OCI-LY7 (cell line): Measurements from ENCODE around the gene AOPEP. TPM values are rescaled to one million over a fixed set of nuclear protein-coding genes. Genes with fewer than 3 reads are reported as not detected.
"Not testable (repeated sequence)": the region's sequence is repeated elsewhere in the genome, so short reads cannot be mapped to it uniquely, and the experiment has no call there.

Experiments
- BruUV-seq: library from RNA; stranded (reverse); fragments of 400-500 nt; replicated peaks from 2 replicates; lab custom pipeline; 2021; lab: Mats Ljungman, UMichigan
- CTCF ChIA-PET: fragments of 300-600 bp; sonication (Branson Sonifier 250); formaldehyde crosslinking; loops from one replicate; lab custom pipeline; 2022; ENCODE audit warnings: antibody characterized with exemption; ENCODE audit not compliant: unreplicated experiment; lab: Charles Lee
- POLR2A ChIA-PET: fragments of 300-600 bp; sonication (Branson Sonifier 250); formaldehyde crosslinking; loops from one replicate; lab custom pipeline; 2022; ENCODE audit warnings: antibody characterized with exemption; lab: Charles Lee
- DNase-seq: peaks from one replicate; pipeline ENCODE4 v3.0.0-alpha.2; 2015; ENCODE audit warnings: low spot score
- H2AFZ ChIP-seq: fragments of 200-600 bp; sonication (generic), shearing (Covaris generic); 2 replicates; pipeline ENCODE4 v1.6.1; 2014; ENCODE audit warnings: mild to moderate bottlenecking, antibody characterized with exemption, low read length, moderate library complexity
- H3K27ac ChIP-seq: fragments of 200-600 bp; sonication (generic); 2 replicates; pipeline ENCODE4 v1.5.1; 2014; ENCODE audit warnings: mixed run types, low read depth, mild to moderate bottlenecking, moderate library complexity, low read length, inconsistent platforms; ENCODE audit not compliant: poor library complexity, severe bottlenecking
- H3K36me3 ChIP-seq: fragments of 200-600 bp; sonication (generic); 2 replicates; pipeline ENCODE4 v1.6.1; 2014; ENCODE audit warnings: mild to moderate bottlenecking, antibody characterized with exemption, low read length, moderate library complexity, mixed read lengths; ENCODE audit not compliant: insufficient read depth
- H3K4me1 ChIP-seq: fragments of 200-600 bp; sonication (generic); 2 replicates; pipeline ENCODE4 v1.5.1; 2014; ENCODE audit warnings: mild to moderate bottlenecking, low read length; ENCODE audit not compliant: insufficient read depth, poor library complexity, severe bottlenecking
- H3K4me2 ChIP-seq: fragments of 200-600 bp; sonication (generic); 2 replicates; pipeline ENCODE4 v1.6.1; 2014; ENCODE audit warnings: mild to moderate bottlenecking, low read length
- H3K4me3 ChIP-seq: fragments of 200-600 bp; sonication (generic); 2 replicates; pipeline ENCODE4 v1.5.1; 2014; ENCODE audit warnings: mild to moderate bottlenecking, low read depth, low read length; ENCODE audit not compliant: poor library complexity, severe bottlenecking
- H3K79me2 ChIP-seq: fragments of 200-600 bp; sonication (generic); 2 replicates; pipeline ENCODE4 v1.6.1; 2016; ENCODE audit warnings: low read depth, mild to moderate bottlenecking, low read length, moderate library complexity, mixed read lengths; ENCODE audit not compliant: insufficient read depth
- H3K9me2 ChIP-seq: fragments of 200-600 bp; sonication (generic); 2 replicates; pipeline ENCODE4 v1.6.1; 2016; ENCODE audit warnings: mild to moderate bottlenecking, low read length, mixed read lengths; ENCODE audit not compliant: insufficient read depth
- H3K9me3 ChIP-seq: fragments of 200-600 bp; sonication (generic); 2 replicates; pipeline ENCODE4 v1.6.1; 2014; ENCODE audit warnings: mild to moderate bottlenecking, mixed run types, low read length, mixed read lengths
- H4K20me1 ChIP-seq: fragments of 200-600 bp; sonication (generic); 2 replicates; pipeline ENCODE4 v1.6.1; 2014; ENCODE audit warnings: mild to moderate bottlenecking, antibody characterized with exemption, low read length, moderate library complexity, mixed read lengths; ENCODE audit not compliant: insufficient read depth
- CTCF ChIP-seq: fragments of 200-600 bp; sonication (generic); conservative IDR thresholded peaks from 2 replicates; pipeline ENCODE4 v1.5.1; 2014; ENCODE audit warnings: mild to moderate bottlenecking, antibody characterized with exemption, low read length, moderate library complexity, mixed read lengths
- EZH2phosphoT487 ChIP-seq: fragments of 200-600 bp; sonication (generic); IDR thresholded peaks from 2 replicates; pipeline ENCODE4 v1.6.1; 2018; ENCODE audit warnings: low read depth, borderline replicate concordance, mild to moderate bottlenecking, mixed run types, antibody characterized with exemption, low read length, moderate library complexity, mixed read lengths
- intact Hi-C: fragments of 100-400 bp; cut with micrococcal nuclease; formaldehyde crosslinking; loops from one replicate; pipeline ENCODE4 v1.10.0; 2022; ENCODE audit not compliant: unreplicated experiment
- total RNA-seq, 2 experiments: library from RNA; depleted of rRNA in 1 of 2; stranded (reverse); fragments of >200 nt in 1 of 2; shearing (Covaris generic) in 1 of 2; gene quantifications; 2 replicates each; pipeline ENCODE4 v1.2.3, GENCODE V29; 2014 to 2022

Gene AOPEP
- total RNA-seq, 2 experiments from 2014 or later: 17.3 to 24.3 TPM

DNA sequence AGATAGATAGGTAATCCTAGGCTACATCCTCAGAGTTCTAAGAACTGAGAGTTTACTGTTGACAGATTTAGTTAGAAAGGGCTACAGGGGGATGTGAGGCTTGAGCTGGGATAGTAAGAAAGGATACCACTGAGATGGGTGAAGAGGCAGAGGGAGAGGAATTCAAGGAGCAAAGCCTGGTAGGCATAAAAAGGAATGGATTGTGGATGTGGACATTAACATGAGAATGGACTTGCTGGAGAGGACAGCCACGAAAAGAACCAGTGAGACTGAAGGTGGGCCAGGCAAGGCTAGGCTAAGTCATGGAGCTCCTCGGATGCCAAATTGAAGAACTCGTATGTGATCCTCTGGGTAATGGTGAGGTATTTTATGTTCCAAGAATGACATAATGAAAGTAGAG, 211.9 kb downstream of the AOPEP start:
- POLR2A ChIA-PET: no interaction called here
- no peaks in the 10 kb centered on the region for H3K4me1 ChIP-seq
- TF ChIP-seq EZH2phosphoT487 (no peak), CTCF (no peak)
- H3K9me2 ChIP-seq: no peaks in the 10 kb centered on the region
- H4K20me1 ChIP-seq: no peaks in the 10 kb centered on the region
- no peak for DNase-seq
- no peaks in the 10 kb centered on the region for H3K79me2 ChIP-seq
- H2AFZ ChIP-seq: no peak overlapping the region
- CTCF ChIA-PET: no interaction called here
- H3K36me3 ChIP-seq: no peaks in the 10 kb centered on the region
- no peak overlapping the region for H3K27ac ChIP-seq
- no TSS peak for BruUV-seq
- intact Hi-C loops: no loop called here
- no peak overlapping the region for H3K4me2 ChIP-seq
- H3K4me3 ChIP-seq: no peak overlapping the region
- H3K9me3 ChIP-seq: no peaks in the 10 kb centered on the region

- H3K27ac ChIP-seq, H4K20me1 ChIP-seq, H3K4me1 ChIP-seq, CTCF ChIA-PET, intact Hi-C loops, BruUV-seq, H2AFZ ChIP-seq, POLR2A ChIA-PET, H3K4me2 ChIP-seq, H3K9me3 ChIP-seq, DNase-seq, H3K36me3 ChIP-seq, H3K4me3 ChIP-seq, H3K9me2 ChIP-seq, H3K79me2 ChIP-seq: not testable (repeated sequence)
Measured at GRCh38 chr9:94940296-94940695, 213.8 kb downstream of the AOPEP start.

GRCh38 chr9:94941211-94941875, 214.8 kb downstream of the AOPEP start:
- Histone ChIP-seq H3K9me2 (no peaks in the 10 kb centered on the region), H3K36me3 (no peaks in the 10 kb centered on the region), H2AFZ (no peak overlapping the region), H3K79me2 (no peaks in the 10 kb centered on the region), H3K4me1 (no peaks in the 10 kb centered on the region), H3K9me3 (no peaks in the 10 kb centered on the region), H3K4me3 (no peak overlapping the region), H3K4me2 (no peak overlapping the region), H3K27ac (no peak overlapping the region), H4K20me1 (no peaks in the 10 kb centered on the region)
- TF ChIP-seq CTCF: no peak
- TF ChIP-seq EZH2phosphoT487: no peak
- BruUV-seq: no TSS peak
- POLR2A ChIA-PET: interaction anchor here (0.5 to 0.7 kb wide), 2 partner anchors 51 to 443 kb away, joined by 3 to 5 read pairs; no protein-coding TSS in a partner anchor
- intact Hi-C loops: no loop called here
- CTCF ChIA-PET: no interaction called here
- no peak for DNase-seq
